GM10248 (cell line): Measurements from ENCODE around the gene TBC1D20.

Source experiments
- CTCF ChIA-PET: fragments of 300-600 bp; sonication (Branson Sonifier 250); formaldehyde crosslinking; extraction: SDS; loops from one replicate; lab custom pipeline; 2021; ENCODE audit warnings: antibody characterized with exemption; lab: Yijun Ruan, JAX
- POLR2A ChIA-PET: fragments of 350-650 bp; sonication (Branson Sonifier 250); formaldehyde crosslinking; extraction: SDS; loops from one replicate; lab custom pipeline; 2020; ENCODE audit warnings: antibody characterized with exemption; lab: Yijun Ruan, JAX
- DNase-seq: peaks from one replicate; pipeline ENCODE4 v3.0.0; 2012; ENCODE audit errors: extremely low spot score
- CTCF ChIP-seq: IDR thresholded peaks from 2 replicates; pipeline ENCODE4 v1.5.1; 2012; ENCODE audit warnings: mild to moderate bottlenecking, low read depth; ENCODE audit errors: extremely low read depth, missing control alignments, control extremely low read depth

The TBC1D20 gene

DNA sequence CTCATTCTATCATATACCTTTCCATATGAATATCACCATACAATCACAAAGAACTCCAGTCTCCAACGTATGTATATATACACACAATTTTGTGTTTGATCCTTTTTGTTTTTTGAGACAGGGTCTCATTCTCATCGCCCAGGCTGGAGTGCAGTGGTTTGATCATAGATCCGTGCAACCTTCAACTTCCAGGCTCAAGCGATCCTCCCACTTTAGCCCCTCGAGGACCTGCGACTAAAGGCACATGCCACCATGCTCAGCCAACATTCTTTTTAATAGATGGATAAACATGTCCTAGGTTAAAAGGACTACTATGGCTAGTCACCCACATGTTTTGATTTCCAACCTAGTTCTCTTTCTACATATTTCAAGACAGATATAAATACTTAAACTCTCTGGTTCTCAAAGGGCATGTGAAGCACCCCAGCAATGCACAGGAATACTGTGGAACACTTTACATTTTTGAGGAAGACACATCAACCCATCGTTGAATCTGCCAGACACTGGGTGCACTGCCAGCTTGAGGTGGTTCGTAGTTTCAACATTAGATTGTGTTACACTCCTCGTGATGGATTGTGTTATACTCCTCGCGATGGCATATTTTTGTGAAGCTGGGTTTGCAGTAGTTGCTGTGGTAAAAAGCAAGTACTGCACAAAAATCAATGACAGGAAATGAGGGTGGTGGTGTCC, 40.9 kb upstream of the TBC1D20 start:
- DNase-seq = no peak
- no peak for TF ChIP-seq CTCF
- ChIA-PET POLR2A (no interaction called here), CTCF (interaction anchor here (1.2 to 2.0 kb wide), 2 partner anchors 11 to 12 kb away, joined by 3 to 7 read pairs; no protein-coding TSS in a partner anchor)

GRCh38 chr20:497979-498378, 35.6 kb upstream of the TBC1D20 start:
- POLR2A ChIA-PET = no interaction called here
- DNase-seq = no peak
- CTCF ChIA-PET = interaction anchor here (1.0 kb wide), 1 partner anchor 16 kb away, joined by 3 read pairs; no protein-coding TSS in a partner anchor
- no peak for TF ChIP-seq CTCF

GRCh38 chr20:496126-496696, 33.9 kb upstream of the TBC1D20 start:
- no peak for DNase-seq
- no peak for TF ChIP-seq CTCF
- POLR2A ChIA-PET = no interaction called here
- CTCF ChIA-PET = interaction anchor here (0.7 to 1.9 kb wide), 4 partner anchors 17 to 172 kb away, joined by 3 to 7 read pairs (median 4); no protein-coding TSS in a partner anchor

DNA sequence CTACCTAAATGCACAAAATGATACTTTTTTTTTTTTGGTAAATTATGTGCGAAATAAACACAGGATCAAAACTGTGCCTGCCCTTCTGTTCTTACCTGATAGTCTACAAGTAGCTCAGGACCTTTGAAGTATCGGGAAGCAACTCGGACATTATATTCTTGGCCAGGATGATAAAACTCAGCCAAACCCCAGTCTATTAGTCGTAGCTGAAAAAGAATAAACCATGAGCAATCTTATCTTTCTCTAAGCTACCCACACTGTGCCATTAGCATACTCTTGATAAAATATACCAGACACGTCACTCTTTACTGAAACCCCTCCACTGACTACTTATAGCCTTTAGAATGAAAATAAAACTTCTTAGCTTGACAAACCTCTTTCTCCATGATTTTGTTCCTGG, 29.8 kb upstream of the TBC1D20 start:
- no peak for TF ChIP-seq CTCF
- ChIA-PET CTCF (interaction anchor here (1.5 to 2.5 kb wide), 6 partner anchors 9 to 161 kb away, joined by 5 to 10 read pairs (median 8); no protein-coding TSS in a partner anchor), POLR2A (no interaction called here)
- no peak for DNase-seq

- DNase-seq = no peak
- ChIA-PET POLR2A (interaction anchor here (0.7 kb wide), 1 partner anchor 49 kb away, joined by 4 read pairs; no protein-coding TSS in a partner anchor), CTCF (interaction anchor here (1.7 to 3.8 kb wide), 4 partner anchors 11 to 158 kb away, joined by 3 to 14 read pairs (median 6); no protein-coding TSS in a partner anchor)
- no peak for TF ChIP-seq CTCF
These were observed 25.3 kb upstream of the TBC1D20 start for GRCh38 chr20:487655-488054.

DNA sequence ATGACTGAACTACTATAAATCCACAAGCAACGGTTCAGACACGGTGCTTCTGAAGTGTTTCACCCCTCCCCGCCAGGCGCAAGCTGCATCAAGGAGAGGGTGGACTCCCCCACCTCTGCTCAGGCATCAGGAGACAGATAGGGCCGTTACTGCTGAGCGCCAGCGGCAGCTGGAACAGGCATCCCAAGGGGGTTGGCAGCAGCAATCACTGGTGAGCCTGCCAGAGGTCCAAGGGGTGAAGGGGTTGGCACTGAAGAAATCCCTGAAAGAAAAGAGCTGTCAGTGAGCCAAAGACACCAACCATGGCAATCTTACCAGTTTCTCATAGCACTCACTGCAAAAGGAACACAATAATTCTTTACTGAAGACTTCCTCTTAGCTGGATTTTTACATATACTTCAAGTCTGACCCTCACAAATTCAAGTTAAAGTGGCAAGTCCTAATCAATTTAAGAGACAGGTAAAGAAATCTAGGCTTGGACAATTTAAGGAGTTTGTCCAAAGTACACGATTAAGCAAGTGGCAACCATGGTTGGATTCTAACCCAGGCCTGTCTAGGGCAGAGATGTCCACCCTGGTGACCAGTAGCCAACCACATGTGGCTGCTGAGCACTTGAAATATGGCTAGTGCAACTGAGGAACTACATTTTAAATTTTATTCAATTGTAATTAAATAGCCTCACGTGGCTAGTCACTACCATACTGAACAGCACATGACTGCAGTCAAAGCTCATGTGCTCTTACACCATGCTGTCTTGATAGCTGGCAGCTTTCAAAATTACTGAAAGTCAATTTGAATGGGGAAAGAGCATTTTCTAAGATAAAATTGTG, 21.7 kb upstream of the TBC1D20 start:
- no peak for TF ChIP-seq CTCF
- ChIA-PET POLR2A (no interaction called here), CTCF (interaction anchor here (1.0 to 3.8 kb wide), 4 partner anchors 8 to 130 kb away, joined by 3 to 14 read pairs (median 8); no protein-coding TSS in a partner anchor)
- no peak for DNase-seq
